Hypothalamus (tissue), 51 donors: ENCODE data around the gene RSBN1L.
"Not testable (repeated sequence)": the region's sequence is repeated elsewhere in the genome, so short reads cannot be mapped to it uniquely, and the experiment has no call there.

ENCODE experiments used
- DNase-seq, 51 donors: peaks; one replicate each; lab custom pipeline; 2025; lab: John Stamatoyannopoulos, UW

Gene RSBN1L

DNA sequence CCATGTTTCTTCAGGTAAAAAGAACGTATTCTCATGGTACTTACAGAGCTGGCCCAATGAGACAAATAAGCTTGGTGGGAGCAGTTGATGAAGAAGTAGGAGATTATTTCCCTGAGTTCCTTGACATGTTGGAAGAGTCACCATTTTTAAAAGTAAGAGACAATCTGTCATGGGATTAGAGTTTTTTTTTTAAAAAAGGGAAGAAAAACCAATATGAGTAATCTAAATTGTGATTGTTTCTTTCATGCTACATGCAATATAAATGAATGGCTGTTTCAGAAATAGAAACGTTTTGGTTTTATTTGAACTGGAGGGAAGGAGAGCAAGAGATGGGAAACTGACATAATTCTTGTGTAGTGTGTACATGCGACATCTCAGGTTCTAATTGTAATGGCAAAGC, 69.2 kb downstream of the RSBN1L start:
- DNase-seq: no peak

DNA sequence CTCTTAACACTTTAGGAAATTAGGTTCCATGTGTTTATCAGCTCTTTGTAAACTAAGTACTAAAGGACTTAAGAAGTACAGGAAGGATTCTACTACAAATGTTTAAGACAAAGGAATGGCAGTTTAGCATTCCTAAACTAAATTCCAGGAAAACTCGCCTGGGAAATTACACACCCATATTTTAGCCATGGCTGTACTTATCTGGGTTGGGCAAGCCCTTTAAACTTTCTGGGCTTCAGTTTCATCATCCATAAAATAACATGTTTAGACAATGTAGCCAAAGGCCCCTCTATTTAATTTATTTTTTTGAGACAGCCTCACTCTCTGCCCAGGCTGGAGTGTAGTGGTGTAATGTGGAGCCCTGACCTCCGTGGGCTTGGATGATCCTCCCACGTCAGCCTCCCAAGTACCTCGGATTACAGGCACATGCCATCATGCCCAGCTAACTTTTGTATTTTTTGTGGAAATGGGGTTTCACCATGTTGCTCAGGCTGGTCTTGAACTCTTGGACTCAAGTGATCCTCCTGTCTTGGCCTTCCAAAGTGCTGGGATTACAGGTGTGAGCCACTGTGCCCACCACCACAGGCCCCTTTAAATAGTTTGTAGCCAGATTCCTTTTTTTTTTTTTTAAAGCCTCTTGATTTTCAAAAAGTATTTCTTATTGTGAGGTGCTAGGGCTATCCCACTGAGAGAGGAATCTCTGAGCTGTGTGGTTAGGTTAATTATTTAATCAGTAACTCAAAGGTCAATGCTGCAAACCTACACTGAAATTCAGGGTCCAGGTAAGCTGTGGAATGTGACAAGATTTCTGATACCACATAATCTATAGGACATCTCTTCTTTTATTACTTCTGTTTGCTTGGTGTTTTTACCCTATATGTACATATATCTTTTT, 69.9 kb downstream of the RSBN1L start:
- no peak for DNase-seq

DNA sequence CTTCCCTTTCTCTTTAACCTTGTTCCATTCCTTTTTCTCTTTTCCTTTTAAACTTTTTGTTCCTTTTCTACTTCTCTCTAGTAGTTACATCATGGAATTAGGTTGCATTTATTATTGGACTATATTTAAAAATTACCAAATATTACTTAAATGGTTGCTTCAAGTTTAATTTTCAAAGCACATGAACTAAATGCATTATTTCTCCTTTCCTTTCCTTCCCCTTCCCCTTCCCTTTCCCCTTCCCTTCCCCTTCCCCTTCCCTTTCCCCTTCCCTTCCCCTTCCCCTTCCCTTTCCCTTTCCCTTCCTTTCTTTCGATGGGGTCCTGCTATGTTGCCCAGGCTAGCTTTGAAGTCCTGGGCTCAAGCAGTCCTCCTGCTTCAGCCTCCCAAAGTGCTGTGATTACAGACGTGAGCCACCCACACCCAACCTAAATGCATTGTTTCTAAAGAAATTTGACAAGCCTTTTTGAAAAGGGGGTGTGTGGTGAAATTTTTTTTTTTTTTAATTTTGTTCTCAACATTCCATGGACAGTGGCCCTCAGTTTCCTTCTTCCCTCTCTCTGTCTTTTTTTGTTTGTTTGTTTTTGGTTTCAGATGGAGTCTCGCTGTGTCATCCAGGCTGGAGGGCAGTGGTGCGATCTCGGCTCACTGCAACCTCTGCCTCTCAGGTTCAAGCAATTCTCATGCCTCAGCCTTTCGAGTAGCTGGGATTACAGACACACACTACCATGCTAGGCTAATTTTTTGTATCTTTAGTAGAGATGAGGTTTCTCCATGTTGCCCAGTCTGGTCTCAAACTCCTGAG, 70.7 kb downstream of the RSBN1L start:
- no peak for DNase-seq

DNA sequence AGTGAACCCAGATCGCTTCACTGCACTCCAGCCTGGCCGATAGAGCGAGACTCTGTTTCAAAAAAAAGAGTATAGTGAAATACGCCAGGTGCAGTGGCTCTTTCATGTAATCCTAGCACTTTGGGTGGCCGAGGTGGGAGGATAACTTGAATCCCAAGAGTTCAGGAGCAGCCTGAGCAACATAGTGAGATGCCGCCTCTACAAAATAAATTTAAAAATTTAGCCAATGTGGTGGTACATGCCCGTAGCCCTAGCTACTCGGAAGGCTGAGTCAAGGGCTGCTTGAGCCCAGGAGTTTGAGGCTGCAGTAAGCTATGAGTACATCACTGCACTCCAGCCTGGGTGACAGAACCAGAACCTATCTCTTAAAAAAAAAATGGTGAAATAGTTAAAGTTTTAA, 74.1 kb downstream of the RSBN1L start:
- no peak for DNase-seq

DNA sequence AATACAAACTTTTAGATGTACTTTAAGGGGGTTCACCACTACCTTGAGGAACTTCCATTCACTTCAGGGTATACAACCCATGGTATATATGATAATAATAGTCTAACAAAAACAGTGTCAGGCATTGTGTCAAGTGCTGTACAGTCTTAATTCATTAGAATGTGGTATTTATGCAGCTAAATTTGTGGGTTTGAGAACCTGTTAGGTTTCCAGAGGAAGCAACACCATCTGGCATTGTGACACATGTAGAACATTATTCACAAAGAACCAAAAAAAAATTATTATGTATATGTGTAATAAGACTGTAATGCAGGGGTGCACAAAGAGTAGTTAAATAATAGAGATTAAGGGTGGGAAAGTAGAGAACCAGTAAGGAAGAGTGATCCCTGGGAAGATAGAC, 75.6 kb downstream of the RSBN1L start:
- no peak for DNase-seq

DNA sequence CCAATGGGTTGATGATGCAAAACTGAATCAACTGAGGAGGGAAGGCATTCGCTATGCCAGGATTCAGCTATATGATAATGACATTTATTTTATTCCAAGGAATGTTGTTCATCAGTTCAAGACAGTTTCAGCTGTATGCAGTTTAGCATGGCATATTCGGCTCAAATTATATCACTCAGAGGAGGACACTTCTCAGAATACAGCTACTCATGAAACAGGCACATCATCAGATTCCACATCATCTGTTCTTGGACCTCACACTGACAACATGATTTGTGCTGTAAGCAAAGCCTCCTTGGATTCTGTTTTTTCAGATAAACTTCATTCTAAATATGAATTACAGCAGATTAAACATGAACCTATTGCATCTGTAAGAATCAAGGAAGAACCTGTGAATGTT, 82.3 kb downstream of the RSBN1L start:
- DNase-seq: no peak

DNA sequence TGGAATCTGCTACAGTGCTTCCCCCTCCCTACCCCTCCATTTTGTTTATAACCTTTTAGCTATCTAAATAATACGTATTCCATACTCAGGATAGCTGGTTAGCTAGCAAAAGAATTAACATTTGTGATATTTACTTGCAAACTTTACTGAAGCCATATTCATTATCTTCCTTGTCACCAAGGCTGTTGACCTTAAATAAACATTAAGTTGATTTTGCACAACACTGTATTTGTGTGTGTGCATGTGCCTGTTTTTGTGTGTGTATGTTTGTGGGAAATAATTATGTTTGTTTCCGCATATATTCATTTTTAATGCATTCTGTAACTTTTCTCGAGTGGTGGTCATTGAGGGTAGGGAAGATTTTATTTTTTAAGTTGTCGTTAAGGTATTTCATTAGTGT, 86.1 kb downstream of the RSBN1L start:
- DNase-seq: no peak

DNA sequence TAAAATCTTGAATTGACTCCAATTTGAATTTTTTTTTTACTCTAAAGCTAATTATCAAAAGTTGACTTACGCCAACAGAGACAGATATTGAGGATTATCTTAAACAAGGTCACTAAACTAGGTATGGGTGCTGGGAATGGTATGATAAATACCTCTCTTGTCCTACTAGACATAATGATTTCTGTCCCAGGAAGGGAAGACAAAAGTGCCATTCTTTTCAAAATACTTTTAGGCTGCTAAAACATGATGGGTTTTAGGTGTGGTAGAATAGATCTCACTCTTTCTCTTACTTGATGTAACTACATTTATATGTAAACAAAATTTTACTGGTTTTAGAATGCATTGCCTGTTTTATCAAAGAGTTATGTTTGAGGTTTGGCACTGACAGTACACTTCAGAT, 86.9 kb downstream of the RSBN1L start:
- no peak for DNase-seq

DNA sequence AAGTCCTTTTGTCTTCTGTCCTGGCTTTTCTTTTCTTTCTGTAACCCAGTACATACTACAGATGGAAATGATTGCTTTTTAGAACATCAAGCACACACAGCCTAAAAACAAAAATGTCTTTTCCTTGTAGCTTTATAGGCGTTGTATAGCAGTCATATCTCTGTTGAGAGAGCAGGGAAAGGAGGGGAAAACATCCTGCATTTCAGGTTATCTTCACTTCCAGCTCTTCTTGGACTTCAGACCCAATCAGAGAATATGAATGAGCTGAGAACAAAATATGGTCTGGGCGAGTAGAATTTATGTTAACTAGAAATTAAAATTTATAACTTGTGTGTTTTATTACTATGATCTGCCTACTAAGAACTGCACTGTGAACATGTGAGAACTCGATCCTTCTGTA, 87.3 kb downstream of the RSBN1L start:
- no peak for DNase-seq

DNA sequence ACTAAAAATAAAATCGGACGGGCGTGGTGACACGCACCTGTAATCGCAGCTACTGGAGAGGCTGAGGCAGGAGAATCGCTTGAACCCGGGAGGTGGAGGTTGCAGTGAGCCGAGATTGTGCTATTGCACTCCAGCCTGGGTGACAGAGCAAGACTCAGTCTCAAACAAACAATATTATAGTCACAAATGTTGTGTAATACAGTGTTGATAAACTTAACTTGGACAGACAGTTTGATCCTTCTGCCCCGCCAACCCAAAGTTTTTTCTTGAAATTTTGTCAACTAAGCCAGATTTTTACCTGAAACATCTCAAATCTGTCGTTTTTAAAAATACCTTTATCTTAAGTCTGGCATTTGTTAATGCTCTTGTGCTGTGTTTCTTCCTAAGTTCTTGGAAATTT, 88.2 kb downstream of the RSBN1L start:
- not testable (repeated sequence) for DNase-seq

DNA sequence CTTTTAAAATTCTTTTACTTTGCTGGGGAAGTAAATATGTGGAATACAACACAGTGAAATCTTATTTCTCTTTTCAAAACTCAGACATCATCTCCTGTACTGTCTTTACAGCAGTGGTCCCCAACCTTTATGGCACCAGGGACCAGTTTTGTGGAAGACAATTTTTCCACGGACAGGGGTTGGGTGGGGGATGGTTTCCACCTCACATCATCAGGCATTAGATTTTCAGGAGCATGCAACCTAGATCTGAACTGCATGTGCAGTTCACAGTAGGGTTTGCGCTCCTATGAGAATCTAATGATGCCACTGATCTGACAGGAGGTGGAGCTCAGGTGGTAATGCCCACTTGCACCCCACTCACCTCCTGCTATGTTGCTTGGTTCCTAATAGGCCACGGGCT, 89.8 kb downstream of the RSBN1L start:
- no peak for DNase-seq

DNA sequence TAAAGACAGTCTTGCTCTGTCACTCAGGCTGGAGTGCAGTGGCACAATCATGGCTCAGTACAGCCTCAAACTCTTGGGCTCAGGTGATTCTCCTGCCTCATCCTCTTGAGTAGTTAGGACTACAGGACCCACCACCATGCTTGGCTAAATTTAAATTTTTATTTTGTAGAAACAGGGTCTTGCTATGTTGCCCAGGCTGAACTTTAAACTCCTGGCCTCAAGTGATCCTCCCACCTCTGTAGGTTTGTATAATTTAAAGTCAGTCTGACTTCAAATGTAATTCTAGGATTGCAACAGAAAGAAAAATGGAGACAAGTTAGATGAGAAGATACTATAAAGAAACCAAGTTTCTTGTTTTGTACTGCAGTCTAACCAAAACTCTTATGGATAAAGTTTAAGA, 90.5 kb downstream of the RSBN1L start:
- DNase-seq: no peak

DNA sequence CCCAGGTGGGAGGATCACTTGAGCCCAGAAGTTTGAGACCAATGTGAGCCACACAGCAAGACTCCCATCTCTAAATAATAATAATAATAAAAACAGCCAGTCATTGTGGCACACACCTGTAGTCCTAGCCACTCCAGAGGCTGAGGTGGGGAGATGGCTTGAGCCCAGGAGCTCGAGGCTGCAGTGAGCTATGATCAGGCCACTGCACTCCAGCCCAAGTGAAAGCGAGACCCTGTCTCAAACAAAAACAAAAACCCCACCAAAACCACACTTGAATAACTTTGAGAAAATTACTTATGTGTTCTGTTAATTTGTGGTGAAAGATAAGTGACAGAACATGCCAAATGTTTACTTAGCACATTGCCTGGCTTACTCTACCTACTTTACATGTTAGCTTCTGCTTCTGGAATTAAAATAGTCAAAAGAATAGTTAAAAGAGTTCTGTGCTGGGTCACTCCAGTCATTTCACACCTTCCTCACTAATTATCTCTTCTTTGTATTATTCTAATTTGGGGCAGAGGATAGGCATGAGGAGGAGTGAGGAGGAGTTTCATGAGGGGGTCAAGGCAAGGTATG, 92.2 kb downstream of the RSBN1L start:
- DNase-seq: no peak

DNA sequence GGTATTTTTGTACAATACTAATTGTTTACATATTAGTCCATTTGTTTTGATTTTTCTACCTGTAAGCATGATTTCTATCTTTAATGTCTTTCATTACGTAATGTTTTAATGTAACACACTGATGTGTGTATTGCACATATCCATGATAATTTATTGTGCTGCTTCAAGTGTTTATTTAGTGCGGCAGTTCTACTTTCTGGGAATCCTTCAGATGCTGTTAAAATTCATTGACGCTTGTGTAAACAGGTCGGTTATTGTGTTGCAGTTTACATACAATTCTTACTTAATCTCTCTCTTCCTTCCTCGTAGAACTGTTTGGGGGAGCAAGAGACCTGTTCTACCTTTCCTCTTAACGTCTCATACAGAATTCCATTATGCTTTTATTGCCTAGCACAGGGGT, 95.1 kb downstream of the RSBN1L start:
- DNase-seq: no peak

DNA sequence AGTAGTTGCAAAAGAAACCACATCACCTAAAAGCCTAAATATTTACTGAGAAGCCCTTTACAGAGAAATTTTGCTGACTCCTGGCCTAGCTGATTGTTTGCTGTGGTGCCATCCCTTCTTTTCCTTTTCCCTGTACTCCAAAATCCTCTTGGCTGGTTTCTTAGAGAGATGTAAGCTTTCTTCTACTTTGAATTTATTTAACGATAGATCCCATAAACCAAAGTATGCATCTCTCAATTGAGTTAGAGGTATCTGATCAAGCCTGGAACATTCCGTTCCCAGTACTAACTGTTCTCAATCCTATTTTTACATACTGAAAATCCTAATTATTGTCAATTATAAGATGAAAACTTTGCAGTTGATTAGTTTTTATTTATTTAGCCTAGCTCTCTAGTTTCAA, 95.7 kb downstream of the RSBN1L start:
- no peak for DNase-seq

DNA sequence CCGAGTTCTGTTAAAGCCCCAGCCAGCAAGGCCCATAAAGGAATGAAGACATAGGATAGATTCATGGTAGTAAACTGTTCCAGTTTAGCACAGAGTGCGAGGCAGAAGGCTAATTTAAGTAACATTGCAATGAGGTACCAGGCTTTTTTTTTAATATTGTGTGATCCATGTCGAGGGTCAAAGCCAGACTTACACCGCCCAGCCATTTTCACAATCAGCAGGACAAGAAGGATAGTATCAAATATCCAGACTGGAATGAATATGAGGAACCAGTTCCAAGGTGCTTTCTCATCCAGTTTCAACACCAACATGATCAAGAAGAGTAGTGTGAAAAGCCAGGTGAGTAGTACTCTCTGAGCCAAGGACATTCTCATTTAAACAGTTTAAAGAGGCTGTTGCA, 97.7 kb downstream of the RSBN1L start:
- no peak for DNase-seq

DNA sequence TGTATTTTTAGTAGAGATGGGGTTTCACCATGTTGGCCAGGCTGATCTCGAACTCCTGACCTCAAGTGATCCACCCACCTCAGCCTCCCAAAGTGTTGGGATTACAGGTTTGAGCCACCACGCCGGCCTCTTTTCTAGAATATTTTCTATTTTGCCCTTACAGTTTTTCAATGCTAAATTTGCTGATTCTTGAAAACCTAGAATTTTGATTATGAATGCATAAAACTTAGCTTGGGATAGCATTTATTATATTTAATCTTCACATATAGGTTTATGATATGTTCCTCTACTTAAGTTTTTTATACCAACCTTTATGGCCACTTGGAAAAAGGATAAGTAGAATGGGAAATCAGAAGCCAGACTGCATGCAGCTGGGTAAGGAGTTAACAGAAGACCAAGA, 99.8 kb downstream of the RSBN1L start:
- no peak for DNase-seq

DNA sequence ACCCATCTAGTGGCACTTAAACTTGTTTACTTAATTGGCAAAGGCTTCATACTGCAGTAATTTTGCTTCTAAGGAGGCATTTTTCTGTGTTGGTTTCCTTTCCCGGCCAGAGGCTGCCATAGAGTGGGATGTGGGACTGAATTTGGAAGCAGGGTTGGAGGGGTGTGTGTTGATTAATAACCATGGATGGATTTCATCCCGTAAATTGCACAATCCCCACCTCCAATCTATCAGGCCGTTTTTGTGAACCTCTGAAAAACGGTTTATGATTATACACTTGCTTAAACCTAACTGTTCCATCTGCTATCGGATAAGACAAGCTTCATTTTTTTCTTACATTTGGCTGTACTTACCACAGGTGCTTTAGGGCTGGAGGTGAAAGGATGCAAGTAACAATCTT, 100.7 kb downstream of the RSBN1L start:
- no peak for DNase-seq

DNA sequence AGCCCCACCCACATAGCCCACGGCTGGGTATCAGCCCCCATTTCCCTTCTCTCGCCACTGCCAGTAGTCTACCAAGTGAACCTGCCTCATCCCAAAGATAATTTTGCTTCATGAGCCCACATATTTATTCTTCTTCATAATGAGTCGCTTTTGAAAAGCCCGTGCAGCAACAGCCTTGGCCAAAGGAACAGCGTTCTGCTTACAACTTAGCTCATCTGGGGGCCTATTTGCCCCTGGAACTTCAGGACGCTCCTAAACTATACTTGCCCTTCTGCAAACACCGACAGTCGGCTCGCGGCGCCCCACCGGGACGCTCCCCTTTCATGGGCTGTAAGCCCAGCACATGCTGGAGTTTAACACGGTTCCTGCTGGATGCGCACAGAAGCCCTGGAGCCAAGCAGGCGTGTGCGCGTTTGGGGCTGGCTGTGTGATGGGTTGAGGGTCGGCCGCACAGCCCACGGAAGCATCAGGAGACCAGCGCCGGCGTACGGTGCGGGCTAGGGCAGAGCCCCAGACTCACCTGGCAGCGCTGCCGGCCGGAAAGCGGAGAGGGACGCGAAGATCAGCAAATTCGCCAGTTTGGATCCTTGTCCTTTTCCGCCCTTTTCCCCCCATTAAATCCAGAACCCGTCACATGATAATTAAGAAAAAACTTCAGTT, 101.6 kb downstream of the RSBN1L start:
- peak in 22 of 51 donors; percentile 31 to 88 (median 62) for DNase-seq

DNA sequence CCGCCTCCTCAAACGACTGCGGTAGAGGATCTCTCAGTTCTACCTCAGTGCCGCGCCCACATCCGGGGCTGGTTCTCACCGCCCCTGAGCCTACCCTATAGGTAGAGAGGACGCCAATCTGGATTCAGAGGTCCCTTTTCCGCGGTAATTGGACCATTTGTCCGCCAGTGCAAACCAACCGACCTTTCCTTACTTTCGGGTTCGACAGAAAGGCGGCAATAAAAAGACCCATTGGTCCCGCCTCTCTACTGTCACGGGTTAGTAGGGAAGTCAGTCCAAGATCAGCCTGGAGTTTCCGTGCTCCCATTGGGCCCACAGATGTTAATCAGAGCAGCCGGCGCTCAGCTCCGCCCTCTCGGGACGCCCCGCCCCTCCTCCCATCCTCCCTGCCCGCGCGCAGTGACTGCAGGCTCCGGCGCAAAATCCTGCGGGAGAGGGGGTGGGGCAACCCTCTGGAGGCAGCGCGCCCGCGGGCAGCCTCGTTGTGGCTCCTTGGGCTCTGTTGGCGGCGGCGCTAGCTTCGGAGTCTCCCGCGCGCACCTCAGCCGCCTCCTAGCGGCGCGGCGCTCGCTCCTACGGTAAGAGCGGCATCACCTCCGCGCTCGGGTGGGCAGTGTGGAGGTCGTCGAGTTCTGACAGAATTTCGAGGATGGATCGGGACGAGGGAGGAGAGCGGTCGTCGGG, 102.3 kb downstream of the RSBN1L start, which contains the start of the genes PHTF2 and TMEM60:
TSS of gene PHTF2 (plus strand) at position 380 of the 684 bp plus-strand sequence.
TSS of gene TMEM60 (minus strand) at position 41 of the 684 bp plus-strand sequence. CDS start 4,061 bp downstream, outside the sequence.
- peak; percentile 79 to 100 (median 98) for DNase-seq
